ENCODE measurements around the gene ABO.
"Not testable (repeated sequence)": the region's sequence is repeated elsewhere in the genome, so short reads cannot be mapped to it uniquely, and the experiment has no call there.

ABO gene

DNA sequence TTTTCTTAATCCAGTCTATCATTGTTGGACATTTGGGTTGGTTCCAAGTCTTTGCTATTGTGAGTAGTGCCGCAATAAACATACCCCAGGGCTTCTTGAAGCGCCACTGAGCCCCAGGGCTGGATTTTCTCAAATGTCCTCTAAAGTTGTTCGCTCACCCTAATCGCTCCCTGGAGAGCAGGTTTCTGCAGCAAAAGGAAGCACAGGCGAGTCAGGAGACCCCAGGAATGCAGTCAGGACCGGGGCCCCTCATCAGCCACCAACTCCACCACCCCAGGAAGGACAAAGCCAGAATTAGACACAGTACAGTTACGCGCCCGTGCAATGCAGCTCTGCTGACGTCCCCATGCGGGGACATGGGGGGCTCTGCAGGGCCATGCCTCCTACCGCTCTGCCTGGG, 50.2 kb downstream of the ABO start:
- H3K4me2 ChIP-seq (ENCODE audit: low read depth, low read length, poor library complexity, severe bottlenecking) = no peak overlapping the region
- no peaks in the 10 kb centered on the region for H3K9me2 ChIP-seq (replicated peaks; ENCODE audit: low read depth, low read length)
- H3F3A ChIP-seq (ENCODE audit: low read depth) = no peaks in the 10 kb centered on the region
- no peak overlapping the region for H3K9ac ChIP-seq (ENCODE audit: low read depth, low read length, poor library complexity, severe bottlenecking)
- no peaks in the 10 kb centered on the region for H3K79me2 ChIP-seq (ENCODE audit: insufficient read depth, low read length)
- H3K36me3 ChIP-seq (ENCODE audit: insufficient read depth, low read length) = no peaks in the 10 kb centered on the region
- no peaks in the 10 kb centered on the region for H3K4me1 ChIP-seq (ENCODE audit: insufficient read depth, low read length, poor library complexity, severe bottlenecking)
- no peaks in the 10 kb centered on the region for H3K9me3 ChIP-seq (ENCODE audit: insufficient read depth, low read depth, low read length)
- TF ChIP-seq EZH2phosphoT487 (IDR thresholded peaks at IDR 0.05; ENCODE audit: borderline replicate concordance) = no peak
- no peaks in the 10 kb centered on the region for H4K20me1 ChIP-seq (ENCODE audit: insufficient read depth, low read length, poor library complexity, severe bottlenecking)
- no peak overlapping the region for H2AFZ ChIP-seq (ENCODE audit: low read length)
- H3K27me3 ChIP-seq (ENCODE audit: insufficient read depth, low read length, poor library complexity, severe bottlenecking) = no peaks in the 10 kb centered on the region
- no peak overlapping the region for H3K4me3 ChIP-seq (ENCODE audit: low read length, poor library complexity, severe bottlenecking)

DNA sequence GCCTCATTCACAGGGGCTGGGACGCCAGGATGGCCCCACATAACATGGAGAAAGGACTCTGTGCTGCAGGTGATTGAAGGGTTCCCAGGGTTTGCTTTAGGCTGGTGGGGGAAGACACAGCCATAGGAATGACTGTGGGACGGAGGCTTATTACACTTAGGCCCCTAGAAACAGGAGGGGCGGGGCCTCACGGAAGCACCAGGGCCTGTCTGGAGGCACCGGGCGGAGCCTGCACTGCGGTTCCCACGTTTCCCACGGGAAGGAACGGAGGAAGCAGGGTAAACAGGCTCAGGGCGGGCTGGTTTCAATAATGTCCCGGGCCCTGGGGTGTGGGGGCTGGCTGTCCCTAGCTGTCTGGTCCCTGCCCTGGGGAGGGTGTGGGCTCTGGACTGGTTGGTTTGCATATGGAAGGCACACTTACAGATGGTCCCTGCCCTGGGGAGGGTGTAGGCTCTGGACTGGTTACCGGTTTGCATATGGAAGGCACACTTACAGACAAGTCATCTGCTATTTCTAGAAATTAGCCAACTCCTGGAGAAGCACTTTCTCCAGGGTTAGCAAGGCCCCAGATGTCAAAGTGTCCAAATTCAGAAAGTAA, 51.7 kb downstream of the ABO start:
- not testable (repeated sequence) for H3K4me3 ChIP-seq (ENCODE audit: low read length, poor library complexity, severe bottlenecking); H2AFZ ChIP-seq (ENCODE audit: low read length); H3K9me3 ChIP-seq (ENCODE audit: insufficient read depth, low read depth, low read length); H3K27me3 ChIP-seq (ENCODE audit: insufficient read depth, low read length, poor library complexity, severe bottlenecking); H3K79me2 ChIP-seq (ENCODE audit: insufficient read depth, low read length); H3K36me3 ChIP-seq (ENCODE audit: insufficient read depth, low read length); H3K9me2 ChIP-seq (replicated peaks; ENCODE audit: low read depth, low read length); H3K4me2 ChIP-seq (ENCODE audit: low read depth, low read length, poor library complexity, severe bottlenecking); H3F3A ChIP-seq (ENCODE audit: low read depth); H4K20me1 ChIP-seq (ENCODE audit: insufficient read depth, low read length, poor library complexity, severe bottlenecking); H3K9ac ChIP-seq (ENCODE audit: low read depth, low read length, poor library complexity, severe bottlenecking); H3K4me1 ChIP-seq (ENCODE audit: insufficient read depth, low read length, poor library complexity, severe bottlenecking)

DNA sequence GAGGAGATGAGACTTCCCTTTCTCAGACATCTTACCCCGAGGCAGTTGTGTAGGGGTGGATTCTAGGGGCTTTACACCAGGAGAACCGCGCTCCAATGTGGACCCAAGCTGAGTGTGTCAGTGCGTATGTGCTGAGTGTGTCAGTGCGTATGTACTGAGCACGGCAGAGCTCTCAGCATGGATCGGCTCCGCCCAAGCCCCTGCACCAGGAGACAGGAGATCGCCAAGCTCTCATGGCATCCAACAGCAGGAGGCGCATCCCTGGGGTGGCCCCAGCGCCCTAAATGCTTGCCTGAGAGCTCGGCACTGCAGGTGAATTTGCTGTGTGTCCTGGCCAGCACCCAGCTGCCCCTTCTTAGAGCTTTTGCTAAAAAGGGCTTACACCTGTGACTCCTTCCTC, 53.0 kb downstream of the ABO start:
- not testable (repeated sequence) for H3K36me3 ChIP-seq (ENCODE audit: insufficient read depth, low read length); H3K9ac ChIP-seq (ENCODE audit: low read depth, low read length, poor library complexity, severe bottlenecking); H3K9me2 ChIP-seq (replicated peaks; ENCODE audit: low read depth, low read length); H3K79me2 ChIP-seq (ENCODE audit: insufficient read depth, low read length); H3K4me3 ChIP-seq (ENCODE audit: low read length, poor library complexity, severe bottlenecking); H4K20me1 ChIP-seq (ENCODE audit: insufficient read depth, low read length, poor library complexity, severe bottlenecking); H3K27me3 ChIP-seq (ENCODE audit: insufficient read depth, low read length, poor library complexity, severe bottlenecking); H3F3A ChIP-seq (ENCODE audit: low read depth); H3K4me2 ChIP-seq (ENCODE audit: low read depth, low read length, poor library complexity, severe bottlenecking); H2AFZ ChIP-seq (ENCODE audit: low read length); H3K4me1 ChIP-seq (ENCODE audit: insufficient read depth, low read length, poor library complexity, severe bottlenecking); H3K9me3 ChIP-seq (ENCODE audit: insufficient read depth, low read depth, low read length)

DNA sequence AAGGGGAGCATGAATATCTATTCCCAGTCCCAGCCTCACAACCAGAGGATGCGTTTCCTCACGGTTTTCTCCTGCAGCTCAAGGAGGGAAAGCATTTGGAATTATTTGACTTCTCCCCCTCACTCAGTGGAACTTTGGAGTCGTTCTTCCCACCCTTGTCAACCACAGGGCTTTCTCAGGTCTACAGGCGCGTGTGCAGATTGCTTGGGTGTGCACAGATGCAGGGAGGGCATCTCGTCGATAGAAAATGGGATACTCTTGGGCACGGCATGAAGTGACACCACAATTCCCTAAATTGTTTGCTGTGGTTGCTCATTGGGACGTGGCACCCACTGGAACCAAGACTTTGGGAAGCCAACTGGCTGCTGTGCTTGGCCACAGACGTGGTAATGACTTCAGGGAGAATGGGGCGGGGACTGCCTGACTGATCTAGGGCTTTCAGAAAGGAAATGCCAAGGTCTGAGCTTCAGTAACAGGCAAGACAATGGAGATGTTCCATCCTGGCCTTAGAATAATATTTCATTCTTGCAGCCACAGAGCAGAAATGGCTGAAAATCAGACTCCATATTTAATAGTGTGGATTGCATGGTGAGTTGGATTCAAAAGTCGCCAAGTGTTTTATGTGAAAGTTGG, 53.7 kb downstream of the ABO start:
- Histone ChIP-seq H3K36me3 (ENCODE audit: insufficient read depth, low read length) (no peaks in the 10 kb centered on the region), H3K27me3 (ENCODE audit: insufficient read depth, low read length, poor library complexity, severe bottlenecking) (no peaks in the 10 kb centered on the region), H4K20me1 (ENCODE audit: insufficient read depth, low read length, poor library complexity, severe bottlenecking) (no peaks in the 10 kb centered on the region), H3K79me2 (ENCODE audit: insufficient read depth, low read length) (no peaks in the 10 kb centered on the region), H3K4me3 (ENCODE audit: low read length, poor library complexity, severe bottlenecking) (no peak overlapping the region), H3K4me1 (ENCODE audit: insufficient read depth, low read length, poor library complexity, severe bottlenecking) (no peaks in the 10 kb centered on the region), H3K9ac (ENCODE audit: low read depth, low read length, poor library complexity, severe bottlenecking) (no peak overlapping the region), H3K9me3 (ENCODE audit: insufficient read depth, low read depth, low read length) (no peaks in the 10 kb centered on the region), H2AFZ (ENCODE audit: low read length) (no peak overlapping the region), H3K9me2 (replicated peaks; ENCODE audit: low read depth, low read length) (no peaks in the 10 kb centered on the region), H3F3A (ENCODE audit: low read depth) (no peaks in the 10 kb centered on the region), H3K4me2 (ENCODE audit: low read depth, low read length, poor library complexity, severe bottlenecking) (no peak overlapping the region)
- no peak for TF ChIP-seq EZH2phosphoT487 (IDR thresholded peaks at IDR 0.05; ENCODE audit: borderline replicate concordance)
- TF ChIP-seq, protein P1, sequence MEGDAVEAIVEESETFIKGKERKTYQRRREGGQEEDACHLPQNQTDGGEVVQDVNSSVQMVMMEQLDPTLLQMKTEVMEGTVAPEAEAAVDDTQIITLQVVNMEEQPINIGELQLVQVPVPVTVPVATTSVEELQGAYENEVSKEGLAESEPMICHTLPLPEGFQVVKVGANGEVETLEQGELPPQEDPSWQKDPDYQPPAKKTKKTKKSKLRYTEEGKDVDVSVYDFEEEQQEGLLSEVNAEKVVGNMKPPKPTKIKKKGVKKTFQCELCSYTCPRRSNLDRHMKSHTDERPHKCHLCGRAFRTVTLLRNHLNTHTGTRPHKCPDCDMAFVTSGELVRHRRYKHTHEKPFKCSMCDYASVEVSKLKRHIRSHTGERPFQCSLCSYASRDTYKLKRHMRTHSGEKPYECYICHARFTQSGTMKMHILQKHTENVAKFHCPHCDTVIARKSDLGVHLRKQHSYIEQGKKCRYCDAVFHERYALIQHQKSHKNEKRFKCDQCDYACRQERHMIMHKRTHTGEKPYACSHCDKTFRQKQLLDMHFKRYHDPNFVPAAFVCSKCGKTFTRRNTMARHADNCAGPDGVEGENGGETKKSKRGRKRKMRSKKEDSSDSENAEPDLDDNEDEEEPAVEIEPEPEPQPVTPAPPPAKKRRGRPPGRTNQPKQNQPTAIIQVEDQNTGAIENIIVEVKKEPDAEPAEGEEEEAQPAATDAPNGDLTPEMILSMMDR (conservative IDR thresholded peaks at IDR 0.05; ENCODE audit: low read length) = no peak

DNA sequence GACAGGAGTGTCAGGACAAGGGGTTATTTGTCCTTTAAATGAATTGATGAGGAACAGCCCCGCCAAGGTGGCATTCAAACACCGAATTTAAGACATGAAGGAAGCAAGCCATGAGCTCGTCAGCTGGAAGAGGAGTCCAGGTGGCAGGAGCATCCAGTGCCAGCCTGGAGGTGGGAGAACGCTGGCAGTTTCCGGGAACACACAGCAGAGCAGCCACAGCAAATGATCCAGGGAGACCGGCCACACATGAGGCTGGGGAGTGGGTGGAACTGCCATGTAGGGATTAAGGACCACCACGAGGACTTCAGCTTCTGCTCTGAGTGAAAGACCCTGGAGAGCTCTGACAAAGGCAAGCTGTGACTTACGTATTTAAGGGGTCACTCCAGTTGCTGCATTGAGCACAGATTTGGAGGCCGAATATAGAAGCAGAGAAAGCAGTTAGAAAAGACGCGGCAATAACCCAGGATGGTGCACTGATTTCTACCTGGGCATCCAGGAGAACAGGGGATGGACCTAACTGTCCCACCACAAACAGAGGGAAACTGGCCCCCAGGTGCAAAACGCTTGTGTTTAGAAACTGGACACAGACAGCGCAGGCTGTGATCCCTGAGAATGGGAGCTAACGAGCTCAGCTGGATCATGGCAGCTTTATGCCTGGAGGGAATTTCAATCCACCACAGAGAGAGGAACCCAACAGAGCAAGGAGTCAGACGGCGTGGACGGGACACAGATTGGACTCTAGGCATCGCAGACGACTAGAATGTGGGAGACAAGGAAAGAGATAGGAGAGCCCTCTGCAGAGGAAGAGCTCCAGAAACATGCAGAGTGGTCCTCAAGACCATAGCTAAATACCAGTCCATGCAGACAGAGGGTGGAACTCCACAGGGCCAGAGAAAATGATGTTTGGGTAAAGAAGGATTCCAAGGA, 56.7 kb downstream of the ABO start:
- H3F3A ChIP-seq (ENCODE audit: low read depth); H3K9ac ChIP-seq (ENCODE audit: low read depth, low read length, poor library complexity, severe bottlenecking): not testable (repeated sequence)

DNA sequence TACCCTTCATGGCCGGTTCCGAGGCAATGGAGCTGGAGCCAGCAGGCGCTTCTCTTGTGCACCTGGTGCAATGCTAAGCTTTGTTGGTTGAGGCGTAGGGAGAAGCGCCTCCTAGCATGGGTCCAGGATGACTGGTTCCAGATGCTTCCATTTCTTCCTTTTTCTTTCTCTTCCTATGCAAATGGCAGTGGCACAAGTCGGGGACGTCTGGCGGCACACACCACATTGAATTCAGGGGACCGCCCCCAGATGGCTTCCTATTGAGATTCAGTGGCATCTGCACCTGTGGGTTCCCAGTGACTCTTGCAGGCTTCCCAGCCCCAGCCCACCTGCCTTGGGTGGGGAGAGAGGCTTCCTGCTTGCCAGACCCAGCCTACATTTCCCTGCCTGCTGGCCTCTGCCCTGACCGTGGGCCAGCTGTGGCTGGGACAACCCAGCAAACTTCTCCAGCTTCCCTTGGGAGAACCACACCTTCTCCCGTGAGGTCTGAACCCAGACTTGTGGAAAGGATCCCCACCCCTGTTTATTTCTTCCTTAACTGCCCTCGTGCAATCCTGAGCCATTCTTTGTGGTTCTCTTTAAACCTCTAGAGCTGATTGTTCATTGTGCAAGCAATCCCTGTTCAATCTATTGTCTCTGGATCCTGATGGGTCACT, 57.5 kb downstream of the ABO start:
- H3K4me3 ChIP-seq (ENCODE audit: low read length, poor library complexity, severe bottlenecking); H2AFZ ChIP-seq (ENCODE audit: low read length); H3F3A ChIP-seq (ENCODE audit: low read depth); H3K4me2 ChIP-seq (ENCODE audit: low read depth, low read length, poor library complexity, severe bottlenecking); H3K9me2 ChIP-seq (replicated peaks; ENCODE audit: low read depth, low read length); H3K4me1 ChIP-seq (ENCODE audit: insufficient read depth, low read length, poor library complexity, severe bottlenecking); H3K79me2 ChIP-seq (ENCODE audit: insufficient read depth, low read length); H4K20me1 ChIP-seq (ENCODE audit: insufficient read depth, low read length, poor library complexity, severe bottlenecking); H3K9me3 ChIP-seq (ENCODE audit: insufficient read depth, low read depth, low read length); H3K27me3 ChIP-seq (ENCODE audit: insufficient read depth, low read length, poor library complexity, severe bottlenecking); H3K36me3 ChIP-seq (ENCODE audit: insufficient read depth, low read length); H3K9ac ChIP-seq (ENCODE audit: low read depth, low read length, poor library complexity, severe bottlenecking): not testable (repeated sequence)

More for the DNA sequence above, 56.7 kb downstream of the ABO start:
- H3K4me1 ChIP-seq (ENCODE audit: insufficient read depth, low read length, poor library complexity, severe bottlenecking); H3K27me3 ChIP-seq (ENCODE audit: insufficient read depth, low read length, poor library complexity, severe bottlenecking); H2AFZ ChIP-seq (ENCODE audit: low read length); H3K4me2 ChIP-seq (ENCODE audit: low read depth, low read length, poor library complexity, severe bottlenecking); H4K20me1 ChIP-seq (ENCODE audit: insufficient read depth, low read length, poor library complexity, severe bottlenecking); H3K9me3 ChIP-seq (ENCODE audit: insufficient read depth, low read depth, low read length); H3K9me2 ChIP-seq (replicated peaks; ENCODE audit: low read depth, low read length); H3K79me2 ChIP-seq (ENCODE audit: insufficient read depth, low read length); H3K36me3 ChIP-seq (ENCODE audit: insufficient read depth, low read length); H3K4me3 ChIP-seq (ENCODE audit: low read length, poor library complexity, severe bottlenecking): not testable (repeated sequence)

Measured in Loucy (cell line).